GM21526 (cell line): ENCODE measurements around the gene SLC35C1.
"Not testable (repeated sequence)": the region's sequence is repeated elsewhere in the genome, so short reads cannot be mapped to it uniquely, and the experiment has no call there.

Experiments
- ATAC-seq: cut with Tn5 transposase; IDR thresholded peaks from one replicate; pipeline ENCODE4 v1.9.1; 2021; ENCODE audit warnings: moderate library complexity; ENCODE audit not compliant: unreplicated experiment, low FRiP score

SLC35C1 gene

GRCh38 chr11:45786272-45786671, 18.7 kb upstream of the SLC35C1 start:
- ATAC-seq = no peak

DNA sequence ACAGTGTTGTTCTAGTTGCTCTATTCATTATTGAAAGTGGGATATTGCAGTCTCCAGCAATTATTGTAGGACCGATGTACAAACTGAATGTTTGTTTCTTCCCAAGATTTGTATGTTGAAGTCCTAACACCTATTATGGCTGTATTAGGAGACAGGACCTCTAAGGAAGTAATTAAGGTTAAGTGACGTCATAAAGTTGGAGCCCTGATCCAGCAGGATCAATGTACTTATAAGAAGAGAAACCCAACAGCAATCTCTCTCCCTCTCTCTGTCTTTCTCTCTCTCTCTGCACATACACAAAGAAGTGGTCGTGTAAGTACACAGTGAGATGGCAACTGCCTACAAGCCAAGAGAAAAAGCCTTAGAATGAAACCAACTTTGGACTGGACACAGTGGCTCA, 16.1 kb upstream of the SLC35C1 start:
- ATAC-seq = no peak

- no peak for ATAC-seq
These were observed 13.4 kb upstream of the SLC35C1 start for GRCh38 chr11:45791524-45791923.

GRCh38 chr11:45794169-45794568, 10.8 kb upstream of the SLC35C1 start:
- no peak for ATAC-seq

- no peak for ATAC-seq
These were observed 9.6 kb upstream of the SLC35C1 start for GRCh38 chr11:45795379-45795778.

- ATAC-seq = no peak
These were observed 8.5 kb upstream of the SLC35C1 start for GRCh38 chr11:45796461-45796861.

DNA sequence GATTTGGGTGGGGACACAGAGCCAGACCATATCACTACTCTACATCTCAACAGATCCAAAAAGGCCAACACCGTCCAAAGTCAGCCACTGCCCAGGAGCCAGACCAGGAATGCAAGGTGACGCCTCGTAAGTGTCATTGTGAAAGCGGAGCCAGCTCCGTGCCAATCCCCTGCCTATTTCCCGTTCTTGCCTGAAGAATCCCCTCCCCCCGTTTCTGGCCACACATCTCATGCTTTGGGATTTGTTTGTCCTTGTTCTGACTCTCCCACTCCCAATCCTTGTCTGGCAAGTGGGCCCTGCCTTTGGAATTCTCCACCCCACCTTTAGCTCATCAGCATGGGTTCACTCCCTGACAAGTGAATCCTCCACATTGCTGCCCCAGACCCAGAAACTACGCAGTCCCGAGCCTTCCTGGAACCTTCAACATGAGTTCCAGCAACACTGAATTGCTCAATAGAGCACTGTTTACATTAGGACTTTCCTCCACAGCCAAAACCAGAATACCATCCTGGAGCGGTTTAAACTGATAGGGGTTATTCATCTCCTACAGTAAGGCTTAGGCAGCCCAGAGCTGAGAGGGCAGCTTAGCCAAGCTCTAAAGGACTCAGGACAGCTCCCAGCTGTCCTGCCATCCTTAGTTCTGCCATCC, 6.0 kb upstream of the SLC35C1 start:
- ATAC-seq = no peak

GRCh38 chr11:45799562-45799961, 5.4 kb upstream of the SLC35C1 start:
- no peak for ATAC-seq

GRCh38 chr11:45800261-45800660, 4.7 kb upstream of the SLC35C1 start:
- ATAC-seq = no peak

GRCh38 chr11:45801723-45802315, 3.1 kb upstream of the SLC35C1 start:
- ATAC-seq = no peak

GRCh38 chr11:45802531-45803317, 2.2 kb upstream of the SLC35C1 start:
- ATAC-seq = no peak

GRCh38 chr11:45803971-45804760, 783 bp upstream of the SLC35C1 start:
- ATAC-seq = no peak

GRCh38 chr11:45805305-45806071, 539 bp downstream of the SLC35C1 start:
- ATAC-seq = no peak

GRCh38 chr11:45806072-45806933, 1.4 kb downstream of the SLC35C1 start:
- ATAC-seq = no peak

GRCh38 chr11:45806937-45807791, 2.2 kb downstream of the SLC35C1 start:
- no peak for ATAC-seq

GRCh38 chr11:45807792-45808238, 2.9 kb downstream of the SLC35C1 start:
- ATAC-seq = no peak

DNA sequence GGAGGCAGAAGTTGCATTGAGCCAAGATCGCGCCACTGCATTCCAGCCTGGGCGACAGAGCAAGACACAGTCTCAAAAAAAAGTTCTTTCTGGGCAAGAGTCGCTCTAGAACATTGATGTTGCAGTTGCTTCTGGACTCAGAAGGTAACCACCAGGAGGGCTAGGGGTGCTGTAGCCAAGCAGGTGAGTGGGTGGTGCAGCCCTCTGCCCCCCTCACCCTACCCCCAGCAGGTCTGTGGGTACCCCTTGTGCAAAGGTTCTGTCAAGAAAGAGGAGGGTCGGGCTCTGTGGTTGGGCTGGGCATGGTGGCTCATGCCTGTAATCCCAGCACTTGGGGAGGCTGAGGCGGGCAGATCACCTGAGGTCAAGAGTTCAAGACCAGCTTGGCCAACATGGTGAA, 3.5 kb downstream of the SLC35C1 start:
- ATAC-seq = not testable (repeated sequence)
